T-cell (primary cell): ENCODE data around the gene ILDR2. TPM values are rescaled to one million over a fixed set of nuclear protein-coding genes. Genes with fewer than 3 reads are reported as not detected.

Source experiments
- ATAC-seq, 4 experiments: fragments of 200-7000 bp in 3 of 4; fragments of 150-1000 bp in 1 of 4; cut with Tn5 transposase; replicated peaks in 1 of 4; 1 replicate in 3 of 4; 2 replicates in 1 of 4; pipeline ENCODE4 v1.10.0; 2021; ENCODE audit warnings: moderate library complexity in 3 of 4, mild to moderate bottlenecking in 2 of 4, moderate number of reproducible peaks in 1 of 4
- CTCF ChIA-PET, 2 donors: fragments of 300-600 bp; sonication (Branson Sonifier 250); formaldehyde crosslinking; loops; one replicate each; lab custom pipeline; 2022; ENCODE audit warnings: antibody characterized with exemption in 2 of 2; lab: Charles Lee
- POLR2A ChIA-PET, 2 donors: fragments of 300-600 bp; sonication (Branson Sonifier 250); formaldehyde crosslinking; loops; one replicate each; lab custom pipeline; 2022; ENCODE audit warnings: antibody characterized with exemption in 2 of 2; lab: Charles Lee
- DNase-seq, 35 experiments: peaks; one replicate each; pipeline versions ENCODE4 v3.0.0 to v3.0.0-alpha.2; 2013 to 2023
- H3K27ac ChIP-seq: one replicate; pipeline ENCODE4 v1.5.1; 2013; ENCODE audit warnings: low read length
- H3K27me3 ChIP-seq, 2 experiments: replicated peaks in 1 of 2; 1 replicate in 1 of 2; 2 replicates in 1 of 2; pipeline versions ENCODE4 v1.6.1 to v1.7.0; 2013; ENCODE audit warnings: low read length in 1 of 2, mixed read lengths in 1 of 2; ENCODE audit not compliant: control insufficient read depth in 2 of 2, insufficient read depth in 2 of 2; ENCODE audit errors: extremely low read depth in 1 of 2
- H3K36me3 ChIP-seq, 2 donors: 1 replicate in 1 of 2; 2 replicates in 1 of 2; pipeline versions ENCODE4 v1.6.1 to v1.7.0; 2013; ENCODE audit warnings: low read length in 1 of 2; ENCODE audit not compliant: control insufficient read depth in 2 of 2, insufficient read depth in 1 of 2; ENCODE audit errors: extremely low read depth in 1 of 2
- H3K4me1 ChIP-seq, 2 experiments: 1 replicate in 1 of 2; 2 replicates in 1 of 2; pipeline versions ENCODE4 v1.6.1 to v1.7.0; 2013; ENCODE audit warnings: low read length in 2 of 2, mixed read lengths in 1 of 2; ENCODE audit not compliant: insufficient read depth in 2 of 2, control insufficient read depth in 1 of 2; ENCODE audit errors: extremely low read depth in 1 of 2
- H3K4me3 ChIP-seq, 2 donors: 1 replicate in 1 of 2; 2 replicates in 1 of 2; pipeline versions ENCODE4 v1.5.1 to v1.7.0; 2013; ENCODE audit warnings: mild to moderate bottlenecking in 2 of 2, low read length in 1 of 2, moderate library complexity in 1 of 2; ENCODE audit not compliant: control insufficient read depth in 1 of 2; ENCODE audit errors: extremely low read depth in 1 of 2
- H3K9me3 ChIP-seq: 2 replicates; pipeline ENCODE4 v1.7.0; 2013
- H3K27ac Mint-ChIP-seq, 2 donors: one replicate each; pipeline ENCODE4 v1.8.0; 2020 to 2021; ENCODE audit warnings: mild to moderate bottlenecking in 2 of 2, mixed read lengths in 2 of 2
- H3K27me3 Mint-ChIP-seq, 2 donors: one replicate each; pipeline ENCODE4 v1.8.0; 2021 to 2022; ENCODE audit warnings: mixed read lengths in 2 of 2
- H3K36me3 Mint-ChIP-seq: one replicate; pipeline ENCODE4 v1.8.0; 2021; ENCODE audit warnings: mixed read lengths
- H3K4me1 Mint-ChIP-seq, 3 donors: one replicate each; pipeline ENCODE4 v1.8.0; 2020 to 2022; ENCODE audit warnings: mixed read lengths in 3 of 3, mild to moderate bottlenecking in 1 of 3
- H3K4me3 Mint-ChIP-seq, 3 donors: one replicate each; pipeline ENCODE4 v1.8.0; 2020 to 2022; ENCODE audit warnings: mild to moderate bottlenecking in 3 of 3, mixed read lengths in 3 of 3, moderate library complexity in 3 of 3
- H3K9me3 Mint-ChIP-seq, 3 donors: one replicate each; pipeline ENCODE4 v1.8.0; 2020 to 2022; ENCODE audit warnings: mixed read lengths in 3 of 3
- WGBS: methylation state at CpG from one replicate; pipeline ENCODE4 v1.1.5; 2013; ENCODE audit warnings: missing lambda C conversion rate; ENCODE audit not compliant: insufficient coverage; 5-methylcytosine and 5-hydroxymethylcytosine counted together
- total RNA-seq, 35 experiments: library from RNA in 6 of 35; stranded (reverse) in 6 of 35; fragments of 120-200 nt in 1 of 35; gene quantifications; one replicate each; pipeline versions ENCODE4 v1.2.1 to v1.2.4 and lab custom pipeline; 2013 to 2026

The ILDR2 gene
- total RNA-seq, 5 donors from 2014 or later (not counting 1 experiment from before 2014, with no cell fraction given): 0.13 to 0.61 (median 0.30) TPM

- ChIA-PET POLR2A (no interaction called here), CTCF (interaction anchor here in 1 of 2 donors (0.5 kb wide), 1 partner anchor 286 kb away, joined by 4 read pairs; no protein-coding TSS in a partner anchor)
- H3K36me3 ChIP-seq: no peaks in the 10 kb centered on the region
- Mint-ChIP-seq H3K9me3 (peaks cover 0 to 3% (median 0%) of the 10 kb centered on the region in 3 donors), H3K4me3 (no peak within 1 kb of the TSS), H3K4me1 (no peaks in the 10 kb centered on the region), H3K27ac (no peak within 1 kb of the TSS), H3K27me3 (peaks cover 6 to 21% of the 10 kb centered on the region in 2 donors), H3K36me3 (no peaks in the 10 kb centered on the region)
- no peaks in the 10 kb centered on the region for H3K4me1 ChIP-seq
- H3K9me3 ChIP-seq: no peaks in the 10 kb centered on the region
- peaks cover 0 to 5% of the 10 kb centered on the region in 2 experiments for H3K27me3 ChIP-seq
- ATAC-seq (no peak), DNase-seq (no peak)
- H3K4me3 ChIP-seq: no peak within 1 kb of the TSS
- WGBS: 95% methylated on average over 43 of the region's 45 CpGs
- no peak within 1 kb of the TSS for H3K27ac ChIP-seq
Measured at GRCh38 chr1:166988974-166989515, 13.7 kb upstream of the ILDR2 start, which contains the start of gene MAEL. Gene MAEL, plus strand, starts transcription at chr1:166989280. Its CDS starts 73 bp downstream, at chr1:166989353.

DNA sequence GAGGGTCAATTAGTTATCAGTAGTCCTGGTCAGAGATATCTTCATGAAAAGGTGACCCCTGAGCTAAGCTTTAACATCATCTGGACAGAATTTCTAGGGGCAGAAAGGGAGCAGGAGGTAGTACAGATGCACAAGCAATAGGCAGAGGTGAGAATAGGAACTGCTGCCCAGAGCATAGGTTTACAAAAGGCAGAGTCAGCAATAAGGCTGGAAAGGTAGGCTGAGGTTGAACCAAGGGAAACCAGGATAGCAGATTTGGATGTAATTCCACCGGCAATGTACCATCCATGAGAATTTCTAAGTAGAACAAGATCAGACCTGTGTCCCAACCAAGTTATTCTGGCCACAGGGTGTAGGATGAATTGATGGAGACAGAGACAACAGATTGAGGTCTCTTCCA lies 6.2 kb upstream of the ILDR2 start:
- Mint-ChIP-seq H3K4me1 (no peaks in the 10 kb centered on the region), H3K27me3 (peaks cover 6 to 17% of the 10 kb centered on the region in 2 donors), H3K4me3 (no peak overlapping the region), H3K27ac (no peak overlapping the region), H3K36me3 (no peaks in the 10 kb centered on the region), H3K9me3 (peaks cover 0 to 3% (median 0%) of the 10 kb centered on the region in 3 donors)
- no peak overlapping the region for H3K27ac ChIP-seq
- ChIA-PET CTCF (interaction anchor here in 1 of 2 donors (1.4 kb wide), 1 partner anchor 69 kb away, joined by 3 read pairs; no protein-coding TSS in a partner anchor), POLR2A (interaction anchor here in 1 of 2 donors (0.7 kb wide), 1 partner anchor 42 kb away, joined by 3 read pairs; no protein-coding TSS in a partner anchor)
- no peaks in the 10 kb centered on the region for H3K4me1 ChIP-seq
- H3K27me3 ChIP-seq: no peaks in the 10 kb centered on the region
- no peaks in the 10 kb centered on the region for H3K36me3 ChIP-seq
- no peak for ATAC-seq
- no peak overlapping the region for H3K4me3 ChIP-seq
- DNase-seq: no peak
- no peaks in the 10 kb centered on the region for H3K9me3 ChIP-seq
- WGBS: no CpG with 5 or more reads among the region's 1 CpG

DNA sequence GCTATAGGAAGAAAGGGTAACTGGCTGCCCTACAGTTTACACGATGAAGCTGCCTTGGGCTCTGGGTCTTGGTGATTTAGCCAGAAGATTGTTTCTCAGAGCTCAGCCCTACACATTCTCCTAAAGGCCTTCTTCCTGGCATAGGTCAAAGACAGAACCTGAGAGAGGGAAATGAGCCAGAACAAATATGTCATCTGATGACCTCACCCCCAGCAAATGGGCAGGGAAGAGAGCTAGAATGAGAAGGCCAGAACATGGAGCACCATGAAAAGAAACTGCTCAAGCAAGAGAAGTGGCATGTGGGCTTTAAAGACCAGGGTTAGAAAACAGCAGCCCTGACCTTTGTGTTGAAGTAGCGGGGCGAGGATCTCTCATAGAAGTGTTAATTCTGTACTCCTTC lies 5.5 kb upstream of the ILDR2 start:
- Histone ChIP-seq H3K27me3 (no peaks in the 10 kb centered on the region), H3K36me3 (no peaks in the 10 kb centered on the region), H3K9me3 (no peaks in the 10 kb centered on the region), H3K4me1 (no peaks in the 10 kb centered on the region), H3K27ac (no peak overlapping the region), H3K4me3 (no peak overlapping the region)
- WGBS: no CpG with 5 or more reads among the region's 3 CpGs
- Mint-ChIP-seq H3K4me1 (peaks cover 5 to 8% (median 6%) of the 10 kb centered on the region in 3 donors), H3K4me3 (no peak overlapping the region), H3K9me3 (peaks cover 0 to under 1% (median 0%) of the 10 kb centered on the region in 3 donors), H3K27ac (no peak overlapping the region), H3K36me3 (no peaks in the 10 kb centered on the region), H3K27me3 (peaks cover 3 to 11% of the 10 kb centered on the region in 2 donors)
- CTCF ChIA-PET: interaction anchor here in 1 of 2 donors (1.4 kb wide), 1 partner anchor 68 kb away, joined by 3 read pairs; no protein-coding TSS in a partner anchor
- no peak for ATAC-seq
- POLR2A ChIA-PET: no interaction called here
- no peak for DNase-seq

DNA sequence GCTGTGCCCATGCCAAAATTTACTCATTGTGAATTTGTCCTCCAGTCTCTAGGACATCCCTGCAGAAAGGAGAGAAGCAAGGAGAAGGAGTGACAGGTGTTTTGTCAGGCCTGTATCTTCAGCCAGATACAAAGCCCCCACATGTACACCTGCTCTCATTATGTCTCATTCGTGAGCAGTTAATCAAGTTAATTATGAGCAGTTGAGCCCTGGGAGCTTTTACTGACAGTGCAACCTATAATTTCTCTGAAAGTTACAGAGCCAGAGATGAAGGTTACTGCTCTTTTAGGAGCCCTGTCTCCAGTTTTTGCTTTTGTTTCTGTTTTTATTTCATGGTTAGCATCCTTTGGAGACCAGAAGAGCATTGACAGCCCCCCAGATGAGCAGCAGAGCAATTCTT lies 5.0 kb upstream of the ILDR2 start:
- H3K4me1 ChIP-seq: no peaks in the 10 kb centered on the region
- no peaks in the 10 kb centered on the region for H3K27me3 ChIP-seq
- no peak overlapping the region for H3K4me3 ChIP-seq
- no CpG with 5 or more reads among the region's 1 CpG for WGBS
- no peak overlapping the region for H3K4me3 Mint-ChIP-seq
- CTCF ChIA-PET: interaction anchor here (0.7 to 1.4 kb wide), 2 partner anchors 68 to 1541 kb away, joined by 3 read pairs; no protein-coding TSS in a partner anchor
- H3K4me1 Mint-ChIP-seq: peaks cover 6 to 8% (median 6%) of the 10 kb centered on the region in 3 donors
- DNase-seq (no peak), ATAC-seq (no peak)
- H3K27ac ChIP-seq: no peak overlapping the region
- no peaks in the 10 kb centered on the region for H3K36me3 ChIP-seq
- H3K36me3 Mint-ChIP-seq: no peaks in the 10 kb centered on the region
- no peak overlapping the region for H3K27ac Mint-ChIP-seq
- H3K9me3 Mint-ChIP-seq: no peaks in the 10 kb centered on the region
- no peaks in the 10 kb centered on the region for H3K9me3 ChIP-seq
- POLR2A ChIA-PET: no interaction called here
- peaks cover 3 to 9% of the 10 kb centered on the region in 2 donors for H3K27me3 Mint-ChIP-seq

- Histone ChIP-seq H3K27ac (no peak overlapping the region), H3K4me1 (peaks cover 0 to 11% of the 10 kb centered on the region in 2 experiments), H3K36me3 (no peaks in the 10 kb centered on the region), H3K4me3 (no peak overlapping the region), H3K27me3 (peaks cover 4 to 8% of the 10 kb centered on the region in 2 experiments), H3K9me3 (no peaks in the 10 kb centered on the region)
- 29% methylated on average over 1 of the region's 1 CpG for WGBS
- Mint-ChIP-seq H3K36me3 (no peaks in the 10 kb centered on the region), H3K27ac (no peak overlapping the region), H3K9me3 (no peaks in the 10 kb centered on the region), H3K4me1 (peaks cover 13 to 20% (median 19%) of the 10 kb centered on the region in 3 donors), H3K27me3 (peaks cover 0 to 11% of the 10 kb centered on the region in 2 donors), H3K4me3 (no peak overlapping the region)
- ATAC-seq: no peak
- POLR2A ChIA-PET: no interaction called here
- no peak for DNase-seq
- CTCF ChIA-PET: interaction anchor here in 1 of 2 donors (0.7 kb wide), 1 partner anchor 68 kb away, joined by 3 read pairs; no protein-coding TSS in a partner anchor
Measured at GRCh38 chr1:166978821-166979220, 3.5 kb upstream of the ILDR2 start.

- Mint-ChIP-seq H3K36me3 (no peaks in the 10 kb centered on the region), H3K9me3 (no peaks in the 10 kb centered on the region), H3K4me1 (peaks cover 13 to 20% (median 20%) of the 10 kb centered on the region in 3 donors), H3K27ac (no peak overlapping the region), H3K4me3 (no peak overlapping the region), H3K27me3 (peaks cover 0 to 18% of the 10 kb centered on the region in 2 donors)
- ChIA-PET CTCF (interaction anchor here in 1 of 2 donors (0.9 to 1.0 kb wide), 2 partner anchors 12 to 68 kb away, joined by 3 to 4 read pairs; no protein-coding TSS in a partner anchor), POLR2A (no interaction called here)
- ATAC-seq (no peak), DNase-seq (no peak)
- peaks cover 5 to 16% of the 10 kb centered on the region in 2 experiments for H3K27me3 ChIP-seq
- no peaks in the 10 kb centered on the region for H3K36me3 ChIP-seq
- peaks cover 0 to 11% of the 10 kb centered on the region in 2 experiments for H3K4me1 ChIP-seq
- WGBS: 100% methylated on average over 1 of the region's 2 CpGs
- H3K9me3 ChIP-seq: no peaks in the 10 kb centered on the region
- no peak overlapping the region for H3K27ac ChIP-seq
- H3K4me3 ChIP-seq: no peak overlapping the region
Measured at GRCh38 chr1:166977951-166978350, 2.6 kb upstream of the ILDR2 start.
